GM12874 (cell line): ENCODE data around the gene RACK1.

Source experiments
- TF ChIP-seq, protein P1 (sequence below): IDR thresholded peaks from 2 replicates; pipeline ENCODE4 v1.5.1; 2011; ENCODE audit warnings: low read depth, mild to moderate bottlenecking, control low read depth, low read length, moderate library complexity; ENCODE audit not compliant: insufficient read depth

The RACK1 gene

GRCh38 chr5:181205761-181206649 lies 37.7 kb downstream of the RACK1 start:
- TF ChIP-seq, protein P1, sequence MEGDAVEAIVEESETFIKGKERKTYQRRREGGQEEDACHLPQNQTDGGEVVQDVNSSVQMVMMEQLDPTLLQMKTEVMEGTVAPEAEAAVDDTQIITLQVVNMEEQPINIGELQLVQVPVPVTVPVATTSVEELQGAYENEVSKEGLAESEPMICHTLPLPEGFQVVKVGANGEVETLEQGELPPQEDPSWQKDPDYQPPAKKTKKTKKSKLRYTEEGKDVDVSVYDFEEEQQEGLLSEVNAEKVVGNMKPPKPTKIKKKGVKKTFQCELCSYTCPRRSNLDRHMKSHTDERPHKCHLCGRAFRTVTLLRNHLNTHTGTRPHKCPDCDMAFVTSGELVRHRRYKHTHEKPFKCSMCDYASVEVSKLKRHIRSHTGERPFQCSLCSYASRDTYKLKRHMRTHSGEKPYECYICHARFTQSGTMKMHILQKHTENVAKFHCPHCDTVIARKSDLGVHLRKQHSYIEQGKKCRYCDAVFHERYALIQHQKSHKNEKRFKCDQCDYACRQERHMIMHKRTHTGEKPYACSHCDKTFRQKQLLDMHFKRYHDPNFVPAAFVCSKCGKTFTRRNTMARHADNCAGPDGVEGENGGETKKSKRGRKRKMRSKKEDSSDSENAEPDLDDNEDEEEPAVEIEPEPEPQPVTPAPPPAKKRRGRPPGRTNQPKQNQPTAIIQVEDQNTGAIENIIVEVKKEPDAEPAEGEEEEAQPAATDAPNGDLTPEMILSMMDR = no peak

DNA sequence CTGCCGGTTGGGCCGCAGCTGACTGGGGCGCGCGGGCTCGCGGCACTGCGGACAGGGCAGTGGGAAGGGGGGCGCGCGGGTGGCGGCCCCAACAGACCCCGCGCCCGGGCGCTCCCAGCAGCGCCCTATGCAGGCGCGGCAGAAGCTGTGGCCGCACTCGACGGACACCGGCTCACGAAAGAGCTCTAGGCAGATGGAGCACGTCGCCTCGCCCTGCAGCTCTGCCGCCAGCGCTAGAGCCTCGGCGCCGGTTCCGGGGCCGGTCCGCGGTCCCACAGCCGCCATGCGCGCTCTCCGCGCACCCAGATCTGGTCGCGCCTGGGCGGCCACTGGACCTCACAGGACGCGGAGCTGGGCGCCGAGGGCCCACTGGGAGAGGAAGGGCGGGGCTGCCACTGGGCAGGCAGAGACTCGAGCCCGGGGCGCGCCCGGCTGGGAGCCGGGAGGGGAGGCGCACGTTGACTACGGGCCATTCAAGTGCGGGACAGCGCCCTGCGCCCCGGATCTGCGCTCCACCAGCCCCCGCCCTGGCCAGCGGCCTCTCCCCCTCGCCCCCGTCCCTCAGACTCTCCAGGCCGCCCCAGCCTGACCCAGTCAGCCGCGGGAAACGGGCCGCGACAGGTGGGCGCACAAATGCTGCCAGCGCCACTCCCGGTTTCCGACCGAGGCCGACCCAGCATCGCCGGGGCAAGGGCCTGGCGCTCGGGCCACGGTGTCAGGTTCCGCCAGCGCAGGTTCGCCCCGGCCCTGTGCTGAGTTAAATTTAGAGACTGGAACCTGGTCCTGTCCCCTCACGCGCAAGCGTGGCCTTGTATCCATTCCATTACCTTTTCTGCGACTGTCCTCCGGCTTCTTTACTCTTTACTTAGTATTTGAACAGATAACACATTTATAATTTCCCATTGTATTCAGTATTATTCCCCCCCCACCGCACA lies 38.6 kb downstream of the RACK1 start, which contains the start of gene TRIM7:
TSS of gene TRIM7 (minus strand) at position 371 of the 935 bp plus-strand sequence. CDS start at position 285, 86 bp downstream.
- TF ChIP-seq, protein P1 = no peak

GRCh38 chr5:181204113-181204825 lies 39.4 kb downstream of the RACK1 start:
- TF ChIP-seq, protein P1 = no peak

DNA sequence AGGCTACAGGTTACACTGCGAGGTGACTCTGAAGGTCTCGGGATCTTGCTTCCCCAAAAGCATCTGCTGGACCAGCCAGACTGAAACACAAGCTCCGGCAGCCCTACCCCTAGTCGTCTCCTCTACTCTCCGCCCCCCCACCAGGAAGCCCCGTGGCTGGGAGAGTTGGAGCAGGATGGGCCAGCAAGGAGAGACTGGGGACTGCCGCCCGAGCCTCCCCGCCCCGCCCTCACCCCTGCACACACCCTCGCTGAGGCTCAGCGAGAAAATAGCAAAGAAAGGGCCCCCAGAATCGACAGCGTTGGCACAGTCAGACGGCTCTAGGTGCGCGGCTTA lies 40.0 kb downstream of the RACK1 start:
- TF ChIP-seq, protein P1 = no peak

GRCh38 chr5:181203093-181203711 lies 40.5 kb downstream of the RACK1 start:
- TF ChIP-seq, protein P1 = no peak

DNA sequence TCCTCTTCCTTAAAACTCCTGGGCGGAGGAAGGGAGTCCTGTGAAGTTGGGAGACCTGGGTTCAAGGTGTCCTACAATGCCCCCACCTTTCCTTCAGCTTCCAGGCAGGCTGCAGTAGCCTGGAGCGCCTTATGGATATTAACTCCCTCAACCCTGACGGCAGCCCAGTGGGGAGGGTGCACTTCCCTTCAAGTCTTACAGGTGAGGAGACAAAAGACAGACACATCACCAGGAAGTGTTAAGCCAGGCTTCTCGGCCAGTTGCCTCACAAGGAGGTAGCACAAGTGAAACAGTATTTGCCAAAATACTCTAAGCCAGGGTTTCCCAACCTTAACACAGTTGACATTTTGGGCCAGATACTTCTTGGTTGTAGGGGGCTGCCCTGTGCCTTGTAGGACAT lies 42.9 kb downstream of the RACK1 start:
- TF ChIP-seq, protein P1 = no peak
